CD14-positive monocyte (primary cell): ENCODE results near the gene TERC. TPM values are rescaled to one million over a fixed set of nuclear protein-coding genes. Genes with fewer than 3 reads are reported as not detected.

Experiments
- DNase-seq, 3 donors: peaks; one replicate each; pipeline ENCODE4 v3.0.0-alpha.2; 2011 to 2022
- H2AFZ ChIP-seq: 2 replicates; pipeline ENCODE4 v1.6.0; 2012; ENCODE audit warnings: mild to moderate bottlenecking, low read depth, low read length, inconsistent platforms; ENCODE audit not compliant: insufficient read depth, poor library complexity, severe bottlenecking
- H3K27ac ChIP-seq, 2 donors: 1 replicate in 1 of 2; 2 replicates in 1 of 2; pipeline ENCODE4 v1.5.1; 2012 to 2013; ENCODE audit warnings: low read length in 2 of 2, control low read depth in 1 of 2, inconsistent platforms in 1 of 2, low read depth in 1 of 2, mild to moderate bottlenecking in 1 of 2
- H3K27me3 ChIP-seq, 2 donors: one replicate each; pipeline versions ENCODE4 v1.6.0 to v1.6.1; 2011 to 2013; ENCODE audit warnings: low read length in 2 of 2; ENCODE audit not compliant: control insufficient read depth in 2 of 2, insufficient read depth in 2 of 2
- H3K36me3 ChIP-seq, 2 donors: replicated peaks in 1 of 2; 1 replicate in 1 of 2; 2 replicates in 1 of 2; pipeline versions ENCODE4 v1.5.1 to v1.6.1; 2012 to 2013; ENCODE audit warnings: low read length in 2 of 2, control low read depth in 1 of 2, inconsistent platforms in 1 of 2, mild to moderate bottlenecking in 1 of 2; ENCODE audit not compliant: insufficient read depth in 2 of 2, control insufficient read depth in 1 of 2
- H3K4me1 ChIP-seq, 2 donors: 1 replicate in 1 of 2; 2 replicates in 1 of 2; pipeline versions ENCODE4 v1.5.1 to v1.6.1; 2012 to 2013; ENCODE audit warnings: low read length in 2 of 2, control low read depth in 1 of 2, inconsistent platforms in 1 of 2, mild to moderate bottlenecking in 1 of 2, moderate library complexity in 1 of 2; ENCODE audit not compliant: insufficient read depth in 2 of 2, control insufficient read depth in 1 of 2
- H3K4me2 ChIP-seq: replicated peaks from 2 replicates; pipeline ENCODE3; 2012; ENCODE audit warnings: low read length, moderate library complexity, mild to moderate bottlenecking; ENCODE audit not compliant: poor library complexity, severe bottlenecking; ENCODE audit errors: extremely low read depth
- H3K4me3 ChIP-seq, 3 experiments: fragments of 200-600 bp in 1 of 3; sonication (generic) in 1 of 3; replicated peaks in 1 of 3; 1 replicate in 2 of 3; 2 replicates in 1 of 3; pipeline ENCODE4 v1.5.1; 2011 to 2013; ENCODE audit warnings: low read length in 3 of 3, mild to moderate bottlenecking in 3 of 3, control low read depth in 2 of 3, low read depth in 2 of 3, inconsistent platforms in 1 of 3, moderate library complexity in 1 of 3
- H3K79me2 ChIP-seq: 2 replicates; pipeline ENCODE4 v1.6.0; 2012; ENCODE audit warnings: mild to moderate bottlenecking, control low read depth, inconsistent platforms, low read length, moderate library complexity; ENCODE audit not compliant: insufficient read depth
- H3K9ac ChIP-seq: 2 replicates; pipeline ENCODE4 v1.6.0; 2017; ENCODE audit warnings: low read length, mild to moderate bottlenecking; ENCODE audit not compliant: insufficient read depth, poor library complexity, severe bottlenecking
- H3K9me3 ChIP-seq, 2 donors: replicated peaks in 1 of 2; 1 replicate in 1 of 2; 2 replicates in 1 of 2; pipeline versions ENCODE4 v1.5.1 to v1.6.1; 2012 to 2013; ENCODE audit warnings: low read length in 2 of 2, control low read depth in 1 of 2; ENCODE audit not compliant: control insufficient read depth in 1 of 2, insufficient read depth in 1 of 2
- H4K20me1 ChIP-seq: 2 replicates; pipeline ENCODE4 v1.6.0; 2012; ENCODE audit warnings: mild to moderate bottlenecking, low read length, control low read depth, moderate library complexity; ENCODE audit not compliant: insufficient read depth
- H3K27ac Mint-ChIP-seq, 7 donors: one replicate each; pipeline ENCODE4 v1.8.0; 2020; ENCODE audit warnings: mild to moderate bottlenecking in 7 of 7, mixed read lengths in 7 of 7, moderate library complexity in 6 of 7, inconsistent platforms in 2 of 7
- H3K27me3 Mint-ChIP-seq, 3 donors: one replicate each; pipeline ENCODE4 v1.8.0; 2021 to 2022; ENCODE audit warnings: low read depth in 3 of 3, mild to moderate bottlenecking in 3 of 3, mixed read lengths in 3 of 3, moderate library complexity in 3 of 3, inconsistent platforms in 1 of 3
- H3K36me3 Mint-ChIP-seq, 2 donors: one replicate each; pipeline ENCODE4 v1.8.0; 2020; ENCODE audit warnings: mixed read lengths in 2 of 2, inconsistent platforms in 1 of 2, mild to moderate bottlenecking in 1 of 2
- H3K4me1 Mint-ChIP-seq: one replicate; pipeline ENCODE4 v1.8.0; 2020; ENCODE audit warnings: mild to moderate bottlenecking, mixed read lengths
- H3K4me3 Mint-ChIP-seq, 2 donors: one replicate each; pipeline ENCODE4 v1.8.0; 2020; ENCODE audit warnings: mild to moderate bottlenecking in 2 of 2, mixed read lengths in 2 of 2, moderate library complexity in 1 of 2
- H3K9me3 Mint-ChIP-seq, 7 donors: one replicate each; pipeline ENCODE4 v1.8.0; 2020 to 2022; ENCODE audit warnings: mixed read lengths in 7 of 7, mild to moderate bottlenecking in 6 of 7, moderate library complexity in 6 of 7, inconsistent platforms in 2 of 7
- CTCF ChIP-seq: fragments of 200-600 bp; IDR thresholded peaks from one replicate; pipeline ENCODE4 v1.8.0; 2022; ENCODE audit warnings: antibody characterized with exemption, mild to moderate bottlenecking
- WGBS: methylation state at CpG from one replicate; pipeline ENCODE4 v1.1.5; 2013; ENCODE audit warnings: missing lambda C conversion rate; ENCODE audit not compliant: insufficient coverage; 5-methylcytosine and 5-hydroxymethylcytosine counted together
- intact Hi-C, 2 donors: fragments of 100-400 bp; cut with micrococcal nuclease; formaldehyde crosslinking; loops; one replicate each; pipeline versions ENCODE4 v1.15.0 to v1.15.1; 2023
- polyA plus RNA-seq, 3 donors: library from polyadenylated mRNA; depleted of rRNA in 1 of 3; unstranded in 2 of 3; stranded (reverse) in 1 of 3; fragments of 300-500 nt in 2 of 3; fragments of >200 nt in 1 of 3; fragmentation: Illumina TruSeq in 2 of 3; gene quantifications; 1 replicate in 2 of 3; 2 replicates in 1 of 3; pipeline ENCODE4 v1.2.3, GENCODE V29; 2012 to 2021

TERC gene
- polyA plus RNA-seq, 3 donors, result 0.33 to 0.76 TPM; not detected in 1

- H3K4me3 Mint-ChIP-seq, result no peak overlapping the region
- Histone ChIP-seq H3K27ac (no peak overlapping the region), H3K36me3 (peaks cover 52 to 86% of the 10 kb centered on the region in 2 donors), H3K4me3 (no peak overlapping the region), H3K4me2 (no peak overlapping the region), H3K9me3 (no peaks in the 10 kb centered on the region), H3K9ac (no peak overlapping the region), H3K79me2 (peaks cover 34% of the 10 kb centered on the region), H3K27me3 (no peaks in the 10 kb centered on the region), H2AFZ (no peak overlapping the region), H4K20me1 (peaks cover 11% of the 10 kb centered on the region), H3K4me1 (peaks cover 7 to 12% of the 10 kb centered on the region in 2 donors)
- H3K27ac Mint-ChIP-seq, result peak overlapping the region in 1 of 7 donors; percentile 9
- no peaks in the 10 kb centered on the region for H3K9me3 Mint-ChIP-seq
- H3K4me1 Mint-ChIP-seq, result peaks cover 22% of the 10 kb centered on the region
- intact Hi-C loops, result no loop called here
- H3K27me3 Mint-ChIP-seq, result peaks cover 0 to 2% (median 0%) of the 10 kb centered on the region in 3 donors
- TF ChIP-seq CTCF, result no peak
- peaks cover 57 to 70% of the 10 kb centered on the region in 2 donors for H3K36me3 Mint-ChIP-seq
- no peak for DNase-seq
- WGBS, result 81% methylated on average over 2 of the region's 4 CpGs
Observed at GRCh38 chr3:169777822-169778221, 13.0 kb upstream of the TERC start.

- peaks cover 0 to 4% (median 4%) of the 10 kb centered on the region in 3 donors for H3K27me3 Mint-ChIP-seq
- no peak for DNase-seq
- peaks cover 23% of the 10 kb centered on the region for H3K4me1 Mint-ChIP-seq
- H3K36me3 Mint-ChIP-seq, result peaks cover 30 to 36% of the 10 kb centered on the region in 2 donors
- peaks cover 10 to 24% of the 10 kb centered on the region in 2 donors for H3K4me1 ChIP-seq
- H3K4me2 ChIP-seq, result peak overlapping the region; percentile 90
- peak overlapping the region; percentile 95 for H3K9ac ChIP-seq
- no peak for TF ChIP-seq CTCF
- H2AFZ ChIP-seq, result peak overlapping the region; percentile 93
- H3K79me2 ChIP-seq, result peaks cover 34% of the 10 kb centered on the region
- H3K27ac ChIP-seq, result peak overlapping the region in 1 of 2 donors; percentile 97
- peak overlapping the region; percentile 96 to 97 for H3K4me3 Mint-ChIP-seq
- intact Hi-C loops, result loop anchor here (5.0 kb wide), 1 partner anchor 583 kb away; the partner anchor contains the start of gene SKIL (in 2 of the 2)
- no peaks in the 10 kb centered on the region for H3K9me3 ChIP-seq
- H3K27ac Mint-ChIP-seq, result peak overlapping the region in 5 of 7 donors; percentile 98 to 99 (median 99)
- H3K36me3 ChIP-seq, result peaks cover 20 to 50% of the 10 kb centered on the region in 2 donors
- H3K27me3 ChIP-seq, result no peaks in the 10 kb centered on the region
- peaks cover 11% of the 10 kb centered on the region for H4K20me1 ChIP-seq
- 94% methylated on average over 2 of the region's 5 CpGs for WGBS
- peak overlapping the region; percentile 75 to 99 (median 76) for H3K4me3 ChIP-seq
- H3K9me3 Mint-ChIP-seq, result peaks cover 0 to 2% (median 0%) of the 10 kb centered on the region in 7 donors
Observed at GRCh38 chr3:169774186-169774585, 9.3 kb upstream of the TERC start.
